ENCODE results near the gene MBTPS1. TPM values are rescaled to one million over a fixed set of nuclear protein-coding genes. Genes with fewer than 3 reads are reported as not detected.

MBTPS1 gene
- total RNA-seq, 4 donors from 2014 or later, result 57.0 to 98.8 (median 81.4) TPM

DNA sequence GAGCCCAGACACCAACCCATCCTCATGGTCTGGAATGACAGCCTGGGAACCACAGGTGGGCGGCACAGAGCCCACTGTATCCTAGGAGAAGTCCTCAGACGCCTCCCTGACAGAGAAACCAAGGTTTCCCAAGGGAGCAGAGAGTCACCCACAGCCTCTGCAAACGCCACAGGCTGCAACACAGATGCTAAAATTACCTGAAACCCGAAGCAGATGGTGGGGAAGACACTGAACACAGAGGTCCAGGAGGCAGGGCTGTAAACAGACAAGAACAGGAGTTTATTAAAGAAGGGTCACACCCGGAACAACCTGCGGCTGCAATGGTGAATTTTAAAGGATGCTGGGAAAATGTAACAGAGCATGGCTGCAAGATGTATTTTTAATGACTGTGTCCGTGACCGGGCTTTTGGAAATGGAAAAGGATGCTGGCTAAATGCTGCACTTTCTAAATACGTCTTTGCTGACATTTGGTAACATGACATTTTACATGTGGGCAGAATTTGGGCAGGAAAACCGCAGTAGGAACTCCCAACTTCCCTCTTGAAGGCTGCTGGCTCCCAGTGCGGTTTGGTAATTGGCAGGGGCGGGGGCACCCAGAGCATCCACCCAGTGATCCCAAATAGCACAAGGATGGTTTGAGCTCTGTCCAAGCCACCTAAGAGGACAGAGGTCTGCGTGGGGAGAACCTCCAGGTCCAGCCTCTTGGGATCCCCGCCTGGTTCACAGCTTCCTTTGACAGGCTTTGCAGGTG, 87.3 kb downstream of the MBTPS1 start:
- H3K4me3 ChIP-seq (ENCODE audit: low read depth, poor library complexity, severe bottlenecking), result no peak overlapping the region
- no peak for DNase-seq (ENCODE audit: low spot score in 2 of 2)
- intact Hi-C loops (cut with DNase I; ENCODE audit: low total_unique reads), result no loop called here
- WGBS, 2 donors, result 56 to 67% methylated on average over 14 of the region's 14 CpGs
- TF ChIP-seq, protein P1, sequence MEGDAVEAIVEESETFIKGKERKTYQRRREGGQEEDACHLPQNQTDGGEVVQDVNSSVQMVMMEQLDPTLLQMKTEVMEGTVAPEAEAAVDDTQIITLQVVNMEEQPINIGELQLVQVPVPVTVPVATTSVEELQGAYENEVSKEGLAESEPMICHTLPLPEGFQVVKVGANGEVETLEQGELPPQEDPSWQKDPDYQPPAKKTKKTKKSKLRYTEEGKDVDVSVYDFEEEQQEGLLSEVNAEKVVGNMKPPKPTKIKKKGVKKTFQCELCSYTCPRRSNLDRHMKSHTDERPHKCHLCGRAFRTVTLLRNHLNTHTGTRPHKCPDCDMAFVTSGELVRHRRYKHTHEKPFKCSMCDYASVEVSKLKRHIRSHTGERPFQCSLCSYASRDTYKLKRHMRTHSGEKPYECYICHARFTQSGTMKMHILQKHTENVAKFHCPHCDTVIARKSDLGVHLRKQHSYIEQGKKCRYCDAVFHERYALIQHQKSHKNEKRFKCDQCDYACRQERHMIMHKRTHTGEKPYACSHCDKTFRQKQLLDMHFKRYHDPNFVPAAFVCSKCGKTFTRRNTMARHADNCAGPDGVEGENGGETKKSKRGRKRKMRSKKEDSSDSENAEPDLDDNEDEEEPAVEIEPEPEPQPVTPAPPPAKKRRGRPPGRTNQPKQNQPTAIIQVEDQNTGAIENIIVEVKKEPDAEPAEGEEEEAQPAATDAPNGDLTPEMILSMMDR (IDR thresholded peaks at IDR 0.05), result no peak
- no peak for TF ChIP-seq POLR2A (IDR thresholded peaks at IDR 0.05)

GRCh38 chr16:84027625-84028024, 89.1 kb downstream of the MBTPS1 start:
- TF ChIP-seq, protein P1 (IDR thresholded peaks at IDR 0.05), result no peak
- TF ChIP-seq POLR2A (IDR thresholded peaks at IDR 0.05), result no peak
- intact Hi-C loops (cut with DNase I; ENCODE audit: low total_unique reads), result no loop called here
- no peak for DNase-seq (ENCODE audit: low spot score in 2 of 2)
- H3K4me3 ChIP-seq (ENCODE audit: low read depth, poor library complexity, severe bottlenecking), result no peak overlapping the region
- 74 to 84% methylated on average over 15 of the region's 15 CpGs for WGBS, 2 donors

GRCh38 chr16:84026606-84027005, 90.1 kb downstream of the MBTPS1 start:
- intact Hi-C loops (cut with DNase I; ENCODE audit: low total_unique reads), result no loop called here
- TF ChIP-seq POLR2A (IDR thresholded peaks at IDR 0.05), result no peak
- TF ChIP-seq, protein P1 (IDR thresholded peaks at IDR 0.05), result no peak
- H3K4me3 ChIP-seq (ENCODE audit: low read depth, poor library complexity, severe bottlenecking), result no peak overlapping the region
- WGBS, 2 donors, result 73 to 79% methylated on average over 10 of the region's 10 CpGs
- DNase-seq (ENCODE audit: low spot score in 2 of 2), result no peak

- 32 to 49% methylated on average over 9 of the region's 9 CpGs for WGBS, 2 donors
- intact Hi-C loops (cut with DNase I; ENCODE audit: low total_unique reads), result no loop called here
- DNase-seq (ENCODE audit: low spot score in 2 of 2), result peak in 1 of 2 donors; percentile 21
- H3K4me3 ChIP-seq (ENCODE audit: low read depth, poor library complexity, severe bottlenecking), result no peak overlapping the region
- TF ChIP-seq POLR2A (IDR thresholded peaks at IDR 0.05), result no peak
- TF ChIP-seq, protein P1 (IDR thresholded peaks at IDR 0.05), result no peak
Observed at GRCh38 chr16:84024854-84025253, 91.9 kb downstream of the MBTPS1 start.

DNA sequence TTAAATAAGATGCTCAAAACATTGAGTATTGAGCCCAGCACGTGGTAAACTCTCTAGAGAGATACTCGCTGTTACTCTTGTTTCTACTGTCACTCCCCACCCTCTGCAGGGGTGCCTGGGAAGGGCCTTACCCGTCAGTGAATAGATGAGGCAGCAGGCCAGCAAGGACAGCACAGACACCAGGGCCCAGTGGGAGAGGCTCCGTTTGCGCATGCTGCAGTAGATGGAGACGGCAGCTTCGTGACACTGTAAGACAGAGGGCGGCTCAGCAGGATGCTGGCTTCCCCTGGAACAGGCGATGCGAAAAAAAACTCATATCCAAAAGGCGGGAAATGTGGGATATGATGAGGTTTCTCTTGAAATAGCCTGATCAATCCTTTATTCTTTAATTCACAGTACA, 94.1 kb downstream of the MBTPS1 start:
- 71 to 72% methylated on average over 11 of the region's 11 CpGs for WGBS, 2 donors
- TF ChIP-seq POLR2A (IDR thresholded peaks at IDR 0.05), result no peak
- TF ChIP-seq, protein P1 (IDR thresholded peaks at IDR 0.05), result no peak
- intact Hi-C loops (cut with DNase I; ENCODE audit: low total_unique reads), result no loop called here
- H3K4me3 ChIP-seq (ENCODE audit: low read depth, poor library complexity, severe bottlenecking), result no peak overlapping the region
- DNase-seq (ENCODE audit: low spot score in 2 of 2), result no peak

DNA sequence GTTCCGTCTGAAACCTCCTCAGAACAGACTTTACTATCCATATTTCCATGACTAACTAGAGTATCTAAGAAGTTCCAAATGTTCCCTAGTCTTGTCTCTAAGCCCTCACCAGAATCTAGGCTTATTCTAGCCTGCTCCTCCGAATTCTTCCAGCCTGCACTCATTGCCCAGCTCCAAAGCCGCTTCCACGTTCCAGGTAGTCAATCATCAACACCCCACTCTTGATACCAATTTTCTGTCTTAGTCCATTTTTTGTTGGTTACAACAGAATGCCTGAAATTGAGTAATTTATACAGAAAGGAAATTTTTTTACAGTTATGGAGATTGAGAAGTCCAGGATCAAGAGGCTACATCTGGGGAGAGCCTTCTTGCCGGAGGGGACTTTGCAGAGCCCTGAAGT, 95.3 kb downstream of the MBTPS1 start:
- DNase-seq (ENCODE audit: low spot score in 2 of 2), result no peak
- TF ChIP-seq, protein P1 (IDR thresholded peaks at IDR 0.05), result no peak
- no peak for TF ChIP-seq POLR2A (IDR thresholded peaks at IDR 0.05)
- H3K4me3 ChIP-seq (ENCODE audit: low read depth, poor library complexity, severe bottlenecking), result no peak overlapping the region
- WGBS, 2 donors, result 89 to 92% methylated on average over 5 of the region's 5 CpGs
- intact Hi-C loops (cut with DNase I; ENCODE audit: low total_unique reads), result no loop called here
